IPS-NIHi7 (cell line): Measurements from ENCODE around the gene RBKS.
"Not testable (repeated sequence)": the region's sequence is repeated elsewhere in the genome, so short reads cannot be mapped to it uniquely, and the experiment has no call there.

Experiments used
- DNase-seq: peaks from one replicate; pipeline ENCODE4 v3.0.0; 2012; ENCODE audit warnings: mixed read lengths; ENCODE audit errors: extremely low spot score

RBKS gene

DNA sequence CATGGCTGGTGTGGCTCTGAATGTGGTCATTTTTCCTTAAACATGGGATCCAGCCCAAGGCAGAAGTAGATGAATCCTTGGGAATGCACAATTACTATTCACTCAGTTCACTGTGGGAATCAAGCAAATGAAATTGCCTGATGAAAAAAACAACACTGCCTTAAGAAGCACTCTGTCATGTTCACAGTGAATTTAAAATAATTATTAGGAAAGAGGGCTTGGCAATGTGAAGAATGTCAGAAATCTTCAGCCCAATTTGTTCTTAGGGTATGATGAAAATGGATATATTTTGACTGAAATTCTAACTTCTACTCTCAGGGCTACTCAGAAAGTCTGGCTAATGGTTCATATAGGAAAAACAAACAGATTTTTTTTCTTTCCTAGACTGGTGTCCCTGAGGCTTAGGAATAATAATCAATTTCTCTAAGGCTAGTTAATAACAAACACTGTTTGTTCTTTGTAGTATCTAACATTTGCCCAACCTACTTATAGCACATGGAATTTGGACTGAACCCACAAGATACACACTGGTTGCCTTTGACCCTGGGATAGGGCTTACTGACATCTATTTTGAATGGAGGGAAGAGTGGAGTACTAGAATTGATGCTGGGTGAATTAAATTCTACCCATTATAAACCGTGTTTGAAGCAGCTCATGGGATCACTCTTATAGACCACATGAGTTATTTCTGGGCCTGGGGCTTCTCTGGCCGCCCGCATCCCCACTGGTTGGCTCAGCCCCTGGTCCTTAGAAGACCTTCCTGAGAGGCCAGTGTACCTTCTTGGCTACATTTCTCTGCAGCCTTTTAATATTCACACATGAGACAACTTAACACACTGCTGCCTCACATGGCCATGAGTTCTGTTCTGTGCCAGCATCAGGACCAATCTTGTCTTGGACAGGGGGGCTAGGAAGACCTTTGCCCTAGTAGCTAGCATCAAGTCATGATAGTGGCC, 127.0 kb downstream of the RBKS start:
- no peak for DNase-seq

DNA sequence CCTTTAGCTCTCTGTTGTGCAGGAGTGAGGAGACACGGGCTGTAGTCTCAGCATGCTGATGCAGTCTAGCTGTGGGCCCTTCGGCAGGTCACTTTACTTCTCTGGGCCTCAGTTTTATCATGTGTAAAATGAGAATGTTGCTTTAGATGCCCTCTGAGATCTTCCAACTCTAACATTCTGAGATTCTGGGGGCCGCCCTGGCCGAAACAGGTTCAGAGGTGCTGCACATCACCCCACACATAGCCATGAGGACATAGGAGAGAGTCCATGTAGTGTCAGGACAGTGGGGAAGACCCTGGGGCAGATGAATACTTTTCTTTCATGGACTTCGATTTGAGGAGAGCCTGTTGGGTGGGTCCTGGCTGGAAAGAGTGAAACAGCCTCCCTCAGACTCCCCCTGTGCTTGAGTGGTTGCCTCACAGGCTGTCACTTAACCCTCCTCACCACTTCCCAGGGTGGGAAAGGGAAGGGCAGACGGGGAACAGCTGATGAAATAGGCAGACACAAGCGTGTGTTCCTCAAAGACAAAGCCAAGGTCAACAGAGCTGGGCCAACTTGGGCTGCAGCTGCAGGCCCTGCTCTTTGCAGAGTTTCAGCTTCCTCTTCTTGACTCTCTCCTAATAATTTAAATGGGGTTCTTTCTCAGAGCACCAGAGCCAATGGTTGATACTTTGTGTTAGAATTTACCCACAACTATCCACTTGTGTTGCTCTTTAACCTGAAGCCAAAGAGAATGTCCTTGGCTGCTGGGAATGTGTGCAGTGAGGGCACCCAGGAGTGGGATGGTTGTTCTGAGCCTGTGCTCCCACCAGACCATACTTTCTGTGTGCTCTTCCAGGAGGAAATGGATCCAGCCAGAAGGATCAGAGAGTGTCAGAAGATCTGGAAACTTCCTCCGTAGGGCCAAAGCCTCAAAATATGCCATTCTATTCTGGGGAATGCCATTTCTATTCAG, 133.4 kb downstream of the RBKS start:
- no peak for DNase-seq

DNA sequence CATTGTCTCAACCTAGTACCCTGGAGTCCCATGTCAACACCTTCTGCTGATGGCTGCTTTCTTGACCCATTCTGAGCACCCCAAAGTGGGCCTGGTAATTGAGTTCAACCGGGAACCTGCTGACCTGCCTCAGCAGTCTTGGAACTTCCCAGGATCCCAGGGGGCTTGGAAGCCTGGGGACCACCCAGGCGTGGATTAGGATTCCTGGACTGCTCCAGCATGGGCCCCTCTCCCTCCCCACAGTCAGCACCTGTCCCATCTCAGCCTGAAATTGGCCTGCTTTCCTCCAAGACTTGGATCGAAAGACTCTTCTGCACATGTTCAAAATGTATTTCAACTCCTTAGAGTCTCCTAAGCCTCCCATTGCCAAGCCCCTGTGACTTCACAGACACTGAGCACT, 134.1 kb downstream of the RBKS start:
- no peak for DNase-seq

DNA sequence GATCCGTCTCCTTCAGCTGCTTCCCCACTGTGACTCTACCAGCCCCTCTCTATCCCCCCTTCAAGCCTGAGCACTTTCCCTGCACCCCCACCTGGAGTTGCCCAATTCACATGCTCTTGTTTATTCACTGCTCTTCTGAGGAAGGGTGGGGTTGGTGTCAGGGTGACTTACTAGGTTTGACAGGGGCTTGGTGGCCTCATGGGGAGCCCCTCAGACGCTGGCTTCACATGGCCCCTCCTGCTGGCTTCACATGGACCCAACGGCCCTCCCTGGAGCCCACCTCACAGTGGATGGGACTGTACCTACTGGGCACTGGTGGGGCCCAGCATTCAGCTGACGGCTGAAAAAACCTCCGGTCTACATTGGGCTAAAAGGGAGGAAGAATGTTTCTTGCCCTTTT, 135.4 kb downstream of the RBKS start:
- DNase-seq = no peak

DNA sequence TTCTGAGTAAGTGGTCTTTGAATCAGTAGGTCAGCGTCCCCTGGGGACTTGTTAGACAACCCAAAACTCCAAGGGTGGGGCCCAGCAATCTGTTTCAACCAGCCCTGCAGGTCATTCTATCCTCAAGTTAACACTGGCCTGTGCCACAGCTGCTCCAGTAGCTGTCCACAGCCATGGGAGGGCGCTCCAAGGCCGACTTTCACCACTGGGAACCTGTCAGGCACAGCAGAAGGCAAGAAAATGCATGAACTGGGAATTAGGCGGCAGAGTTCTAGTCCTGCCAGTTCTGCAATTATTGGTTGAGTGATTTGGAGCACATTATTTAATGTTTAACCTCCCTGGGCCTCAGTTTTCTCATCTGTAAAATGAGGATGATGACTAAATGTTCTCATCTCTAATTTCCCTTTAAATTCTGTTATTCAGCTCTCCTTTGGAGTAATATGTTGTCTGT, 136.0 kb downstream of the RBKS start:
- DNase-seq = peak; percentile 80

DNA sequence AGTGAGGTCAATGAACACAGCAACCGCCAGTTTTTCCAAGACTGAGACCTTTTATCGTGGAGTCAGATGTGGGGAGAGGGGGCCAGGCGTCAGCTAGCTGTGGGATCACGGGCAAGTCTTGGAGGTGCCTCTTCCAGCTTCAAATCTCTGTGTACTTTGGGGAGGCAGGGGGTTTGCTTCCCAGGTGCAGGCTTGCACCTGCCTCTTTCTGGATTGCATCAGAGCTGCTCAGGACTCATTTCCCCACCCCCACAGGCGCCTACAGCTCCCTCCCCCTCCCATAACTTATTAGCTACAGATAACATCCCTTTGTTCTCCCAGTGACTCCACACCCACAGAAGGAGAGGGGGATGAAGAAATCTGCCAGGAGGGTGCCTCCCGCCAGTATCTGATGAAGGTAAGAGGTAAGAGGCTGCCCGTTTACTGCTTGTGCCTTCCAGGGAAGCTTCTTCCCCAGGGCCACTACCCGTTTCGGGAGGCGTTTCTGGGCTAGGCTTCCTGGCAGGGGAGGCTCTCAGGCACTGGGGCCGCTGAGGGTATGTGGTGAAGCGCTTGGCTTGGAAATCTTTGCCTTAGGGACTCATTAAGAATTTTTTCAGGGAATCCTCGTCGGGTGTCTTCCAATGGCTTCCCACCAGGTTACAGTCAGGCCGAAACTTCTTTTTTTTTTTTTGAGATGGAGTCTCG, 137.5 kb downstream of the RBKS start:
- DNase-seq = peak; percentile 61

DNA sequence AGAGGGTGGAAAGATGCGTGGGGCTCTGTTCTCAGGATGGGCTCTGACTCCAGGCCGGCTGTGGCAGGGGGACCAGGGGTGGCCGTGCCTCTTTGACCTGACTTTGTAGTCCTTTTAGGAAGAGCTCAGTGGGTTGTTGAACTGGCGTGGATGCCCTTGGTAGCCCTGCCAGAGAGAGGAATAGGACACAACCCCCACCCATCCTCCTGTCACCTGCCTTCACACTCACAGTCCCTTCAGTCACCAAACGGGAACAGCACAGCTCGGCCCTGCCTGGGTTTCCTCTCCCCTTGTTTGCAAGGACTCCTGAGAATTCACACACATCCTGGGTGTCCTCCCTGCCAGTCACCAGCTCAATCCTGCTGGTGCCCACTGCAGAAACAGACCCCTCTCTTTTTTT, 138.8 kb downstream of the RBKS start:
- peak; percentile 3 for DNase-seq

DNA sequence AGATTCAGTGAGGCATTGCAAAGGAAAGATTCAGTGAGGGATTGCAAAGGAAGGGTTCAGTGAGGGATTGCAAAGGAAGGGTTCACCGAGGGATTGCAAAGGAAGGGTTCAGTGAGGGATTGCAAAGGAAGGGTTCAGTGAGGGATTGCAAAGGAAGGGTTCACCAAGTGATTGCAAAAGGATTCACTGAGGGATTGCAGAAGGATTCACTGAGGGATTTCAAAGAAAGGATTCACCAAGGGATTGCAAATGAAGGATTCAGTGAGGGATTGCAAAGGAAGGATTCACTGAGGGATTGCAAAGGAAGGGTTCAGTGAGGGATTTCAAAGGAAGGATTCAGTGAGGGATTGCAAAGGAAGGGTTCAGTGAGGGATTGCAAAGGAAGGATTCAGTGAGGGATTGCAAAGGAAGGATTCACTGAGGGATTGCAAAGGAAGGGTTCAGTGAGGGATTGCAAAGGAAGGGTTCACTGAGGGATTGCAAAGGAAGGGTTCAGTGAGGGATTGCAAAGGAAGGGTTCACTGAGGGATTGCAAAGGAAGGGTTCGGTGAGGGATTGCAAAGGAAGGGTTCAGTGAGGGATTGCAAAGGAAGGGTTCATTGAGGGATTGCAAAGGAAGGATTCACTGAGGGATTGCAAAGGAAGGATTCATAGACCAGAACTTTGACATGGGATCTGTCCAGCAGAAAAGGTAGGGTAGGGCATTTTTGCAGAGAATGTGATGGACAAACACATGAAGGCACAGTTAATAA, 141.2 kb downstream of the RBKS start:
- DNase-seq = not testable (repeated sequence)

DNA sequence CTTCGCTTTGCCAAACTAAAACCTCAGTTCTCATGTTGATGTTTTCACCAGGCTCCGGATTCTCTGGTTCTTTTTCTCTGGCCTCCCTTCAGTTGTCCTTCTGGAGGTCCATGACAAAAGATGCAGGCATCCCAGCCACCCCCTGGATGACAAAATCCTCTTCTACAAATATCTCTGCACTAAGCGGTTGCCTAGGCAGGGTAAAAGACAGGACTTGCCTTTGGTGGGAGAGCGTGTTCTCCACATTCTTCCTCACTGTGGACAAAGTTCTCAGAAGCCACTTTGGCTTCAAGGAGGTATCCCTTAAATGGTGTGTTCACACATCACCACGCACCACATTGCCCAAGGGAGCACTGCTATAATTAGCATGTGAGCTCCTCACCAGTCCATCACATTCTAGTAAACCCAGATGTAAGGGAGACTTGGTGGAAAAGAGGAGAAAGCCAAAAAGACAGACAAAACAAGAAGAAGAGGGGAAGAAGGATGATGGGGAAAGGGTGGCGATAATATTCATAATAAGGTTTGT, 142.3 kb downstream of the RBKS start:
- no peak for DNase-seq

DNA sequence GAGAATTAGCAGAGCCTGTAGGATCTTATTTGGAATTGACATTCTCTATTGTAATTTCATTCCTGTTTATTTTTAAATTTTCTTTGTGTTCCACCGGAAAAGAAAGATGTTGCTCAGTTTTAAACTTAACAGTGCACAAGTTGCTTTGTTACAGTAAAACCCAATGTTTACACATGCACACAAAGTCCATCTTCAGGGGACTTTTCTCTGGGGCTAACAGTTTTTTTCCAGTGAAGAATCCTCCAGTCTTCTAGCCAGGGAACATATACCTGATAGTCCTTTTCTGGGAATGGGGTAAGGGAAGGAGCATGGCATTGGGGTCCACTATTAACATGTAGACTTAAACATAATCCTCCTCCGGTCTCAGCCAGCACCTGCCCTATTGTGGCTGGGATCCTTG, 143.9 kb downstream of the RBKS start:
- no peak for DNase-seq

DNA sequence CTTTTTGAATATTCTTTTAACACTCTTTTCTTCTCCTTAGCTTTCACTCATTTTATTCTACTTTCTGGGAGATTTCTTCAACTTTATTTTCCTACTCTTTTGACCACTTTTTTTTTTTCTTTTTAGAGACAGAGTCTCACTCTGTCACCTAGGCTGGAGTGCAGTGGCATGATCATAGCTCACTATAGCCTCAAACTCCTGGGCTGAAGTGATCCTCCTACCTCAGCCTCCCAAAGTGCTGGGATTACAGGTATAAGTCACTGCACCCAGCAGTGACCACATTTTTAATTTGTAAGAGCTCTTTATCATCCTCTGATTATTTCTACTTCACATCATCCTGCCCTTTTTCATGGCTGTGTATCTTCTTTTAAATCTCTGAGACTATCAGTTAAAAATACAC, 144.7 kb downstream of the RBKS start:
- DNase-seq = not testable (repeated sequence)

DNA sequence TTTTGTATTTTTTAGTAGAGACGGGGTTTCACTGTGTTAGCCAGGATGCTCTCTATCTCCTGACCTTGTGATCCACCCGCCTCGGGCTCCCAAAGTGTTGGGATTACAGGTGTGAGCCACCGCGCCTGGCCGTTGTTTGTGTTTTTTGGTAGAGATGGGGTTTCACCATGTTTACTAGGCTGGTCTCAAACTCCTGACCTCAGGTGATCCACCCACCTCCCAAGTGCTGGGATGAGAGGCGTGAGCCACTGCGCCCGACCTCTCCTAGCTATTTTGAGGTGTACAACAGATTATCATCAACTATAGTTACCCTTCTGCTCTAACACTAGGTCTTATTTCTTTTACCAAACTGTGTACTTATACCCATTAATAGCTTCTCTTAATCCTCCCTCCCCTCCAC, 147.6 kb downstream of the RBKS start:
- DNase-seq = no peak

DNA sequence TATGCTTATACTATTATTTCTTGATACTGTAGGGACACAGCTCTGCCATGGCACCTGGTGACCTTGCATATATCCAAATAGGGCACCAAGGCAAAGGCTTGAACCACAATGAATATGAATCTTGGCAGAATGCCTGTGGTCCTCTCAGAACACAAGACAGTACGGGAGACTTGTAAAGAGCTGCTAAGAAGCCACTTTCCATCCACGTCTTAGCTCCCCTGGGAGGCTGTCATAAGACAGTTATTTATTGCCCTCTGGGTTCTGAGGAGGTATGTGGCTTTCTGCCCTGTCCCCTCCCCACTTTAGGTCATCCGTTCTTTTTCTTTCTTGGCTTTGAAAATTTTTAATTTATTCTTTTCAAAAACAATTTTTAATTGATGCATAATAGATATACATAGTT, 148.5 kb downstream of the RBKS start:
- no peak for DNase-seq

DNA sequence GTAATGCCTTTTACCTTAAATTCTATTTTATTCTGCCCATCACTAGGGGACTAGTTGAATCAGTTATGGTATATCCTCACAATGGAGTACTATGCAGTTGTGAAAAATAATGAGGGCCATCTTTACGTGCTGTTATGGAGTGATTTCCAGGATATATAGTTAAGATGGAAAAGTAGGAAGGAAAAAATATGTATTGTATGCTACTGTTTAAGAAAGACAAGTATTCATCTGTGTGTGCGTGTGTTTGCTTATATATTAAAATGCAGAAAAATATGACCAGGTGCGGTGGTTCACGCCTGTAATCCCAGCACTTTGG, 151.2 kb downstream of the RBKS start:
- no peak for DNase-seq

DNA sequence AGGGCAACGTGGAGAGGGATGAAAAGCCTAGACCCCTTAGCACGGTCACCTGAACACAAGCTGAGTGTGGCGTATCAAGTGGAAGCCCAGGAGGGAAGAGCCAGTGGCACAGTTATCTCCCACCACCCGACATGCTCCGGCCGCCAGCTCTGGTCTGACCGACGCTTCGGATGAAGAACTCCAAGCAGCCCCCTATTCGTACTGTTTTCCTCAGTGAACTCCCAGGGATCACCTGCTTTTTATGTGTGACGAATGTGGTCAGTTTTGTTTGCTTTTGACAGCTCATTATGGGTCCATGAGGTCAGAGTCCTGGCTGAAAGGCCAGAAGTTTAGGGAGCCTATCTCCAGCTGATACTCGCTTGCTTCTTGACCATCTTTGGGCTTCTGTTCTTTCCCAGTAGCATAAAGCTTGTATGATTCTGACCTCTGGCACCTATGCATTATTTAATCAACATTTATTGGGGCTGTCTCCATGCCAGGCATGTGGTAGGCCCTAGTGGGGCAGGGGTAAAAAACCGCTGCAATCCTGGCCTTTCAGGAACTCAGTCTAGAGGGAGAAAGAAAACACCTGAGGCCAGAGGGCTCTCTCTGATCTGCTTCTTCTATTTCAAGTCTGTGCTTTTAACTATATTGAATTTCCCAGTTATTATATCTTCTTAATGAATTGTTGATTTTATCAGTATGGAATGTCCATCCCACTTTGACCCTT, 151.7 kb downstream of the RBKS start:
- DNase-seq = no peak

DNA sequence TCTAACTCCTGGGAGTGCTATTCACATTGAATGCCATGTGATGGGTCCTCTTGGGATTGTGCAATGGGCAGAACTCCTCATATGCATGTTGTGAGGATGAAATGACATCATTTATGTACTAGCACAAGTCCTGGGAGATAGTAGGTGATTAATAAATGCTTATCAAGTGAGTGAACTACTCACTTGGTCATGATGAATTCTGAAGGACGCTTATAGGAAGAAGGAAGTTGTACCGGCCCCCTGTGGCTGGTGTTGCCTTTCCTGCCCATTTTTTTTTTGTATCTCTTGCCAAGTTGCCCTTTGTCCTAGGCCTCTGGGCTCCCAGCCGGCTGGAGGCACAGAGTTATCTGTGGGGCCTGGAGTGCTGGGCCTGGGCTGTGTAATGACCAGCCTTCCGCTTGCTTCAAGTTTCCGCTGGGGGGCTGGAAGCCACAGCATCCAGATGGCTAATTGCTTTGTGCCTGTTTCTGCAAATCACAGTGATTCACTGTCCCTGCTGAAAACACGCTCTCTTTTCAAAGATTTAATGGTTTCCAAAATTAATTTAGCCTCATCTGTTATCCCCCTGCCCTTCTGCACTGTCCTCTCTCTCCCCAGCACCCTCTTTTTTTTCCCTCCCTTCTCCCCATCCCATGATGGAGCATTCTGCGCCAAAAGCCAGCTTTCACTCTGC, 152.4 kb downstream of the RBKS start:
- DNase-seq = no peak

DNA sequence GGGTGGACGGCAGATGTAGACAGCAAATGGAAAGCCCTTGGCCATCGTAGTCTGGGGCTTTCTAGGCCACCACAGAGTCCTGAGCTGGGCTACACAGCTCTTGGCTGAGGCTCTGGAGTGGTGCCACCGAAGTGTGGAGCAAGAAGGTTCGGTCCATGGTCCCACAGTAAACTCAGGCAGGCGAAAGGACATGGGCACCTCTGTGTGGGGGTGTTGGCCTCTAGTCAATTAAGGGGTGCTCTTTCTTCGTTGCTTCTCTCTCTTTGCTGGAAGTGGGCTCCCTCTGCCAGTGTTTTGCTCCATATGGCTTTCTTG, 153.3 kb downstream of the RBKS start:
- DNase-seq = no peak

DNA sequence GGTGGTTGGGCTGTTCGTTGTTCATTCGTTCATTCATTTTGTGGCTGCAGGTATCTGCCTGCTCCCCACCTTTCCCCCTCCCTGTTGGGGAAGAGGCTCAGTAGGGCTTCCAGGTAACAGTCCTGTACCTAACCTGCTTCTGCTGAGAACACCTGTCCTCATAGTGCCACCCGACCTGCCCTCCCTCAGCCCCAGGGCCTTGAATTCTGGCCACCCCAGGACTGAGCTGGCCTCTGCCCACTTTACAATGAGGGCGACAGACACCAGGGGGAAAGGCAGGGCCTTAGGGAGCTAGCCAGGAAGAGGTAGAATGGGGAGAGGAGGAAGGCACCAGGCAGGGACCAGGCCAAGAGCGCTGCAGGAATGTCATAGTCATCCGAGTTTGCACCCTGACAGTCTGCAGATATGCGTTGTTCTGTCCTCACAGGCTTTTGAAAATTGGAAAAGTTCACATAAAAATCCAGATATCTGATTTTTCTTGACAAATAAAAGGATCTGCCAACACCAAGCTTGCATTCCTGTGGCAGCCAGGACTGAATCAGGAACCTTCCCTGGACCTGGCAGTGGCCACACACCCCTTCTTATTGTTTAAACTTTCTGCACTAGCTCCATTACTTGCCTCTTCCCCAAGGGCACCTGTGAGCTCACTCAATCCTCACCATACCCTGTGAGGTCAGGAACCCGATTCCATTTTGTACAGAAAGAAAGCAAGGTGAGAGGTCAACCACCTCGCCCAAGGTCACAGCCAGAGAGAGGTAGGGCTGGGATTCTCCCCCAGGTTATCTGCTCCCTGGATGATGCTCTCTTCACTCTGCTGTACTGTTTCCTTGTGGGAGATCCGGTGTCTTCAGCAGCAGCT, 153.9 kb downstream of the RBKS start:
- DNase-seq = no peak

DNA sequence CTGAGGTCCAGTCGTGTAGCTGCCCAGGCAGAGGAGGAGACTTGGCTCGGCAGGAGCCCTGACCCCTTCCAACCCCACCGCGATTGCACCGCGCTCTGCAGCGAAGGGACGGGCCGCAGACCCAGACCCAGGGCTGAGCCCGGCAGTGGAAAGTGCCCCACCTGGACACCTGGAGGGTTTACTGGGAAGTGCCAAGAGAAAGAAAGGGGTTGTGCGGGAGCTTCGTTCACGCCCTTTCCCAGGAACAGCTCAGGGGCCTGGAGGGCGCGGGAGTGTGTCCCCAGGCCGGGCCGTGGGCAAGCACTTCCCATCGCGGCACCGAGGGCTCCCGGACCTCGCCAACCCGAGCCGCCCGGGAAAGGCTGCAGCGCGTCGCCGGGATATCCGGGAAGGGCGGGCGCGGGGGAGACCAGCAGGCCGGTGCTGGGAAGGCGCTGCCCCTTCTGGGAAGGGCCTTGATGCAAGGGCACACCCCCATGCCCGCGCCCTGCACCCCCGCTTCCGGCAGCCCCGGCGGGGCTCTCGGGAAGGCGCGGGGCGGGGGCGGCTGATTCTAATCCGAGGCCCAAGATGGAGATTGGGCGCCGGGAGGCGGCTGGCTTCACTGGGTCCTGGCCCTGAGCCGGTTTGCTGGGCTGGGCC, 154.8 kb downstream of the RBKS start:
- peak; percentile 88 for DNase-seq
